ENCODE data around the gene ZNF608.

- no peak for TF ChIP-seq CTCF (IDR thresholded peaks at IDR 0.05)
- TF ChIP-seq POLR2AphosphoS5 (IDR thresholded peaks at IDR 0.05) = peak in 2 of 3 donors; percentile 25 to 53
Observed at GRCh38 chr5:124697933-124698591, 48.4 kb downstream of the ZNF608 start.
